ENCODE data around the gene MAP3K3.

MAP3K3 gene

GRCh38 chr17:63698886-63699637 lies 76.8 kb downstream of the MAP3K3 start:
- DNase-seq (ENCODE audit: low read depth, low spot score): no peak
- no CpG with 5 or more reads among the region's 45 CpGs for WGBS (ENCODE audit: insufficient coverage, insufficient read length)
- Histone ChIP-seq H3K27me3 (ENCODE audit: control insufficient read depth, insufficient read depth, low read length) (no peaks in the 10 kb centered on the region), H3K36me3 (ENCODE audit: control insufficient read depth, insufficient read depth, low read length) (no peaks in the 10 kb centered on the region), H3K4me1 (ENCODE audit: control insufficient read depth, insufficient read depth, low read length) (peaks cover 15% of the 10 kb centered on the region), H3K27ac (ENCODE audit: low read length) (no peak overlapping the region), H3K9me3 (ENCODE audit: control insufficient read depth, insufficient read depth, low read length) (no peaks in the 10 kb centered on the region), H3K4me3 (ENCODE audit: low read length) (peak overlapping the region; percentile 67)

DNA sequence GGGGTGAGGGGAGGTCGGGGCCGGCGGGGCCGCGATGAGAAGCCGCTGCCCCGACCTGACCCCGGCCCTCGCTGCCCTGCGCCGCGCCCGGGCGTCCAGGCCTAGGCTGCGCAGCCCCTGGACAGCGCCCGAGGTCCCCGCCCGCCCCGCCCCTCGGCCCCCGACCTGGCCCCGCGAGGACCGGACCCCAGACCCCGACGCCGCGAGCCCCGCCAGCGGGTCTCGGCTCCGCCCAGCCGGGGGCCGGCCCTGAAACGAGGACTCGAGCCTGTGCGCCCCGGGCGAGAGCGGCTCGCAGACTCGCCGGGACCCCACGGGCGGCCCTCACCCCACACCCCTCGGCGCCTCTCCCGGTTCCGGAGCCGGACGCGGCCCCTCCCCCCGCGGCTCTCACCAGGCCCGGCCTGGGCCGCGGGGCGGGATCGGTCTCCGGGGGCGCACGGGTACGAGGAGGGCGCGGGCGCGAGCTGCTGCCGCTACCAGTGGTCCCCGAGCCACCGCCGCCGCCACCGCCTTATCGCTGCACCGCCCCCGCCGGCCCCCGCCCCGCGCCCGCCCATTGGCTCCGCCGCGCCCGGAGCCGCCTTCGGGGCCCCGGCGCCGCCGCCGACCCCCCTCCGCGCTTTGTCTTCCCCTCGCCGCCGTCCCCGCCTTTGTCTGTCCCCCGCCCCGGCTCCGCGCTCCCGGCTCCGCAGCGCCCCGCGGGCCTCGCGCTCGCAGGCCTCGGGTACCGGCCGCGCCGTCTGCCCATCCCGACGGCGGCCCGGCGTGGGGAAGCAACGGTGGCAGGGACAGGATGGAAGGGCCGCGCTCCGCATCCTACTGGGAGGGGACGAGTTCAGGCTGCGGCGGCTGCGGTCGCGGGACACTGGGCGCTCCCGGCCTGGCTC lies 77.7 kb downstream of the MAP3K3 start, which contains the start of gene LIMD2:
Gene LIMD2, minus strand, starts transcription at position 488 of the 890 bp plus-strand sequence. CDS start 827 bp downstream, outside the sequence.
- H3K4me3 ChIP-seq (ENCODE audit: low read length): peak within 1 kb of the TSS; percentile 67
- DNase-seq (ENCODE audit: low read depth, low spot score): no peak
- H3K9me3 ChIP-seq (ENCODE audit: control insufficient read depth, insufficient read depth, low read length): no peaks in the 10 kb centered on the region
- no CpG with 5 or more reads among the region's 133 CpGs for WGBS (ENCODE audit: insufficient coverage, insufficient read length)
- H3K36me3 ChIP-seq (ENCODE audit: control insufficient read depth, insufficient read depth, low read length): no peaks in the 10 kb centered on the region
- no peaks in the 10 kb centered on the region for H3K27me3 ChIP-seq (ENCODE audit: control insufficient read depth, insufficient read depth, low read length)
- peaks cover 15% of the 10 kb centered on the region for H3K4me1 ChIP-seq (ENCODE audit: control insufficient read depth, insufficient read depth, low read length)
- H3K27ac ChIP-seq (ENCODE audit: low read length): no peak within 1 kb of the TSS

GRCh38 chr17:63700528-63701455 lies 78.6 kb downstream of the MAP3K3 start:
- no peak for DNase-seq (ENCODE audit: low read depth, low spot score)
- peak overlapping the region; percentile 67; the same call in 1 of the 2 replicates for H3K4me3 ChIP-seq (ENCODE audit: low read length)
- WGBS (ENCODE audit: insufficient coverage, insufficient read length): no CpG with 5 or more reads among the region's 88 CpGs
- H3K36me3 ChIP-seq (ENCODE audit: control insufficient read depth, insufficient read depth, low read length): no peaks in the 10 kb centered on the region
- no peaks in the 10 kb centered on the region for H3K27me3 ChIP-seq (ENCODE audit: control insufficient read depth, insufficient read depth, low read length)
- H3K9me3 ChIP-seq (ENCODE audit: control insufficient read depth, insufficient read depth, low read length): no peaks in the 10 kb centered on the region
- peaks cover 14% of the 10 kb centered on the region for H3K4me1 ChIP-seq (ENCODE audit: control insufficient read depth, insufficient read depth, low read length)
- no peak overlapping the region for H3K27ac ChIP-seq (ENCODE audit: low read length)

- H3K36me3 ChIP-seq (ENCODE audit: control insufficient read depth, insufficient read depth, low read length): no peaks in the 10 kb centered on the region
- no peak overlapping the region for H3K27ac ChIP-seq (ENCODE audit: low read length)
- no peaks in the 10 kb centered on the region for H3K27me3 ChIP-seq (ENCODE audit: control insufficient read depth, insufficient read depth, low read length)
- no CpG with 5 or more reads among the region's 10 CpGs for WGBS (ENCODE audit: insufficient coverage, insufficient read length)
- H3K4me1 ChIP-seq (ENCODE audit: control insufficient read depth, insufficient read depth, low read length): peaks cover 14% of the 10 kb centered on the region
- no peak for DNase-seq (ENCODE audit: low read depth, low spot score)
- no peaks in the 10 kb centered on the region for H3K9me3 ChIP-seq (ENCODE audit: control insufficient read depth, insufficient read depth, low read length)
- no peak overlapping the region; the same call in 1 of the 2 replicates for H3K4me3 ChIP-seq (ENCODE audit: low read length)
These were observed 79.2 kb downstream of the MAP3K3 start for GRCh38 chr17:63701456-63701820.

DNA sequence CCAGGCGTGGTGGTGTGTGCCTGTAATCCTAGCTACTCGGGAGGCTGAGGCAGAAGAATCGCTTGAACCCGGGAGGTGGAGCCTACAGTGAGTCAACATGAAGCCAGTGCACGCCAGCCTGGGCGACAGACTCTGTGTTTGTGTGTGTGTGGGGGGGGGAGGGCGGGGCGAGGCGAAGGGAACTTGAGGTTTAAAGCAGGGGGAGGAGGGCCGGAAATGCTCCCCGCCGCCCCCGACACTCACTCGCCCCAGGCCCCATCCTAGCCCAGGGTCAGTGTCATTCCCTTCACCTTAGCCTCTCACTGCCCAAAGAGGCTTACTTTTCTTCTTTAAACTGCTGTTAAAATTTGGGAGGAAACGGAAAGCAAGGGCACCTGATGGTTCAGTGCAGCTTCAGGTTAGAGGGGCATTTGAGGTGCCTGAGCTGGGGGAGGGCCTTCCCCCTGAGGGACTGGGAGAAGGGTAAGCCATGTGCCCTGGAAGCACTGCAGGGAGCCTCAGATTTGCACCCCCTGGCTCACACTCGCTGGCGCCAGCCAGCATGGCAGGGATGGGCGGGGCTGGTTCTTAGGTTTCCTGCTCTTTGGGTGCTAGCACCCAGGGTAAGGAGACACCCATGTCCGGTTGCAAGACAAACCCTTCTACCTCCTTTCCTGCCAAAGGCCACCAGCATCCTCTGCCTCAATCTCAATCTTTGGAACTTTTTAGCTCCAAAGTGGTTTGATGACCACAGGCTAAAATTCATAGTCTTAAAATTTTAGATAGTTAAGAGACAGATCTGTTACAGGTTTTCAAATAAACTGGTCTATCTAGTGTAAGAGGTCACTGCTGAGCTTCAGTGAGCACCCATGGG lies 79.9 kb downstream of the MAP3K3 start:
- DNase-seq (ENCODE audit: low read depth, low spot score): no peak
- no peaks in the 10 kb centered on the region for H3K9me3 ChIP-seq (ENCODE audit: control insufficient read depth, insufficient read depth, low read length)
- H3K4me3 ChIP-seq (ENCODE audit: low read length): no peak overlapping the region
- WGBS (ENCODE audit: insufficient coverage, insufficient read length): no CpG with 5 or more reads among the region's 19 CpGs
- no peak overlapping the region for H3K27ac ChIP-seq (ENCODE audit: low read length)
- H3K36me3 ChIP-seq (ENCODE audit: control insufficient read depth, insufficient read depth, low read length): no peaks in the 10 kb centered on the region
- H3K27me3 ChIP-seq (ENCODE audit: control insufficient read depth, insufficient read depth, low read length): no peaks in the 10 kb centered on the region
- peaks cover 14% of the 10 kb centered on the region for H3K4me1 ChIP-seq (ENCODE audit: control insufficient read depth, insufficient read depth, low read length)

DNA sequence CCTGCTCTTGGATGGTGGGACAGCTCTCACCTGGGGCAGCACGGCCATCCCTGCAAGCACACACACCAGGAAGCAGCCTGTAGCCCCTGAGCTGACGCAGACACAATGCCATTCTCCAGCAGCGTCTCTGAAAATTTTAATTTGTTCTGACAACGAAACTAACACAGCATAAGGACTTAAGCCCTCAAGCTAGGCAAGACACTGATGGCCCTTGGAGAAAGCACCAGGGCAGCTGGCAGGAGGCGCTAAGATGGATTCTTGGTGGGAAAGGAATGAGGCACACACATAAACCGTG lies 80.5 kb downstream of the MAP3K3 start:
- H3K27ac ChIP-seq (ENCODE audit: low read length): no peak overlapping the region
- H3K27me3 ChIP-seq (ENCODE audit: control insufficient read depth, insufficient read depth, low read length): no peaks in the 10 kb centered on the region
- no peaks in the 10 kb centered on the region for H3K36me3 ChIP-seq (ENCODE audit: control insufficient read depth, insufficient read depth, low read length)
- WGBS (ENCODE audit: insufficient coverage, insufficient read length): no CpG with 5 or more reads among the region's 6 CpGs
- no peak overlapping the region for H3K4me3 ChIP-seq (ENCODE audit: low read length)
- no peak for DNase-seq (ENCODE audit: low read depth, low spot score)
- H3K9me3 ChIP-seq (ENCODE audit: control insufficient read depth, insufficient read depth, low read length): no peaks in the 10 kb centered on the region
- H3K4me1 ChIP-seq (ENCODE audit: control insufficient read depth, insufficient read depth, low read length): peaks cover 10% of the 10 kb centered on the region

- WGBS (ENCODE audit: insufficient coverage, insufficient read length): no CpG with 5 or more reads among the region's 5 CpGs
- Histone ChIP-seq H3K36me3 (ENCODE audit: control insufficient read depth, insufficient read depth, low read length) (no peaks in the 10 kb centered on the region), H3K4me1 (ENCODE audit: control insufficient read depth, insufficient read depth, low read length) (peaks cover 10% of the 10 kb centered on the region), H3K27me3 (ENCODE audit: control insufficient read depth, insufficient read depth, low read length) (no peaks in the 10 kb centered on the region), H3K27ac (ENCODE audit: low read length) (no peak overlapping the region), H3K4me3 (ENCODE audit: low read length) (no peak overlapping the region), H3K9me3 (ENCODE audit: control insufficient read depth, insufficient read depth, low read length) (no peaks in the 10 kb centered on the region)
- DNase-seq (ENCODE audit: low read depth, low spot score): no peak
These were observed 80.8 kb downstream of the MAP3K3 start for GRCh38 chr17:63703029-63703428.

DNA sequence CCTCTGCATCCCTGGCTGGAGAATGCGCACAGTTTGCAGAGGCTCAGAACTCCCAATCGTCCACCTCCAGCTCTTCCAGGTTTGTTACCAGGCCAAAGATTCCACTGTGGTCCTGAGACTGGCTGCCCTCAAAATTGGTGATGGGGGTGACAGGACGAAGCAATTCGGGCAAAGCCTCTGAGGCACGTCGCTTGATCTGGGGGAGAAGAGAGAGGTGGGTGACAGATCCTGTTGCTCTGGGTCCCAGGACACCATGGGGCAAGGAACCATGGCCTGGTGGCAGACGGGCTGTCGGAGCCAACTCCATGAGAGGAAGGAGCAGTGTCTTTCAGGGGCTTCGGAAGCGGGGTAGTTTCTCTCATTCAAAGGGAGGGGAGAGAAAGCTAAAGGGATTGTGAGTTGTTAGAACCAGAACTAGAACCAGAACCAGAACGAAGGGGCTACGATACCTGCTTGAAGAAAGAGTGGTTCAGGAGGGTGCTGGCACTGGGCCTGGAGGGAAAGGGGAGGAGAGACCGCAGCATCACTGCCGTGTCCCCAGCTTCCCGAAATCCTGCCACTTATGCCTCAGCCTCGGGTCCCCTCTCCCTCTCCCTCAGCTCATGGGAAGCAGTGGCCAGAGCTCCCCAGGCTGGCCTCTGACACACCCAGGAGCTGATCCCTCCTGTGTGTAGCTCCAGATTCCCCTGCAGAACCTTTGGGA lies 81.5 kb downstream of the MAP3K3 start:
- no peak for DNase-seq (ENCODE audit: low read depth, low spot score)
- no CpG with 5 or more reads among the region's 16 CpGs for WGBS (ENCODE audit: insufficient coverage, insufficient read length)
- H3K4me3 ChIP-seq (ENCODE audit: low read length): no peak overlapping the region
- H3K27me3 ChIP-seq (ENCODE audit: control insufficient read depth, insufficient read depth, low read length): no peaks in the 10 kb centered on the region
- no peaks in the 10 kb centered on the region; the same call in 1 of the 2 replicates for H3K36me3 ChIP-seq (ENCODE audit: control insufficient read depth, insufficient read depth, low read length)
- H3K9me3 ChIP-seq (ENCODE audit: control insufficient read depth, insufficient read depth, low read length): no peaks in the 10 kb centered on the region
- H3K27ac ChIP-seq (ENCODE audit: low read length): no peak overlapping the region
- peaks cover 6% of the 10 kb centered on the region for H3K4me1 ChIP-seq (ENCODE audit: control insufficient read depth, insufficient read depth, low read length)

GRCh38 chr17:63704259-63704576 lies 82.0 kb downstream of the MAP3K3 start:
- no peak overlapping the region for H3K4me3 ChIP-seq (ENCODE audit: low read length)
- H3K9me3 ChIP-seq (ENCODE audit: control insufficient read depth, insufficient read depth, low read length): no peaks in the 10 kb centered on the region
- peaks cover 5% of the 10 kb centered on the region for H3K4me1 ChIP-seq (ENCODE audit: control insufficient read depth, insufficient read depth, low read length)
- no CpG with 5 or more reads among the region's 11 CpGs for WGBS (ENCODE audit: insufficient coverage, insufficient read length)
- H3K27me3 ChIP-seq (ENCODE audit: control insufficient read depth, insufficient read depth, low read length): no peaks in the 10 kb centered on the region
- H3K36me3 ChIP-seq (ENCODE audit: control insufficient read depth, insufficient read depth, low read length): peaks cover 4% of the 10 kb centered on the region; the same call in 1 of the 2 replicates
- no peak for DNase-seq (ENCODE audit: low read depth, low spot score)
- no peak overlapping the region for H3K27ac ChIP-seq (ENCODE audit: low read length)

All from iPS DF 6.9 (cell line).